HepG2 (cell line): ENCODE measurements around the gene ATP6V1G3. TPM values are rescaled to one million over a fixed set of nuclear protein-coding genes. Genes with fewer than 3 reads are reported as not detected.

Source experiments
- ATAC-seq: fragments of 200-7000 bp; cut with Tn5 transposase; 3 replicates; pipeline ENCODE4 v1.9.1; 2020; ENCODE audit warnings: mild to moderate bottlenecking, moderate library complexity
- BruUV-seq: library from RNA; stranded (reverse); fragments of 400-500 nt; replicated peaks from 2 replicates; lab custom pipeline; 2021; lab: Mats Ljungman, UMichigan
- CTCF ChIA-PET: fragments of 300-600 bp; formaldehyde crosslinking; extraction: SDS; loops from one replicate; lab custom pipeline; 2021; ENCODE audit warnings: low total read pairs, inconsistent platforms, low intra/inter-chr PET ratio; lab: Yijun Ruan, JAX
- POLR2A ChIA-PET: fragments of 350-600 bp; sonication (Branson Sonifier 250); formaldehyde crosslinking; loops from one replicate; lab custom pipeline; 2020; ENCODE audit warnings: antibody characterized with exemption, inconsistent platforms; lab: Yijun Ruan, JAX
- DNase-seq: peaks from one replicate; pipeline ENCODE4 v3.0.0-alpha.2; 2015; ENCODE audit warnings: low spot score
- FAIRE-seq: peaks from 3 replicates; lab custom pipeline; 2011; peaks lifted over from hg19 to GRCh38; lab: Jason Lieb, UNC
- H2AFZ ChIP-seq: one replicate; pipeline ENCODE4 v1.6.1; 2011; ENCODE audit warnings: low read length, inconsistent platforms
- H3K27ac ChIP-seq: fragments of 300-600 bp; 3 replicates; pipeline ENCODE4 v1.8.0; 2011; ENCODE audit warnings: mixed run types, mild to moderate bottlenecking, mixed read lengths, low read length, inconsistent platforms; ENCODE audit not compliant: insufficient read depth; ENCODE audit errors: extremely low read length
- H3K27me3 ChIP-seq, 2 experiments: fragments of 200-600 bp in 1 of 2; 2 replicates in 1 of 2; 3 replicates in 1 of 2; pipeline versions ENCODE4 v1.6.0 to v1.8.0; 2011; ENCODE audit warnings: low read length in 2 of 2, mild to moderate bottlenecking in 2 of 2, moderate library complexity in 2 of 2, inconsistent platforms in 1 of 2; ENCODE audit not compliant: insufficient read depth in 2 of 2, control insufficient read depth in 1 of 2
- H3K36me3 ChIP-seq, 2 experiments: fragments of 200-600 bp in 1 of 2; replicated peaks in 1 of 2; 2 replicates in 1 of 2; 3 replicates in 1 of 2; pipeline versions ENCODE4 v1.5.1 to v1.8.0; 2011; ENCODE audit warnings: low read length in 2 of 2, inconsistent platforms in 1 of 2; ENCODE audit not compliant: insufficient read depth in 2 of 2, control insufficient read depth in 1 of 2
- H3K4me1 ChIP-seq: 2 replicates; pipeline ENCODE4 v1.5.1; 2012; ENCODE audit warnings: low read length, inconsistent platforms; ENCODE audit not compliant: insufficient read depth
- H3K4me2 ChIP-seq: 2 replicates; pipeline ENCODE4 v1.6.0; 2011; ENCODE audit warnings: low read depth, low read length, inconsistent platforms
- H3K4me3 ChIP-seq, 3 experiments: fragments of 200-600 bp in 1 of 3; sonication (generic), shearing (Covaris generic) in 1 of 3; replicated peaks in 1 of 3; 2 replicates each; pipeline ENCODE4 v1.5.1; 2011 to 2016; ENCODE audit warnings: low read length in 3 of 3, inconsistent platforms in 2 of 3, low read depth in 2 of 3, mild to moderate bottlenecking in 2 of 3, control low read depth in 1 of 3, mixed read lengths in 1 of 3; ENCODE audit not compliant: insufficient read depth in 1 of 3
- H3K79me2 ChIP-seq: one replicate; pipeline ENCODE4 v1.6.1; 2011; ENCODE audit warnings: low read length, inconsistent platforms; ENCODE audit not compliant: insufficient read depth
- H3K9ac ChIP-seq: 2 replicates; pipeline ENCODE4 v1.6.0; 2011; ENCODE audit warnings: mild to moderate bottlenecking, low read depth, low read length, inconsistent platforms; ENCODE audit not compliant: insufficient read depth
- H3K9me3 ChIP-seq: 2 replicates; pipeline ENCODE4 v1.5.1; 2012; ENCODE audit warnings: mild to moderate bottlenecking, low read length
- H4K20me1 ChIP-seq: 2 replicates; pipeline ENCODE4 v1.6.0; 2011; ENCODE audit warnings: inconsistent platforms, mild to moderate bottlenecking, low read length, moderate library complexity; ENCODE audit not compliant: insufficient read depth
- PAX8 ChIP-seq: sonication (generic); formaldehyde crosslinking; IDR thresholded peaks from 2 replicates; pipeline ENCODE4 v1.8.0; 2022; ENCODE audit warnings: mild to moderate bottlenecking, missing genetic modification reagents, borderline replicate concordance
- ZNF431 ChIP-seq: sonication (generic); formaldehyde crosslinking; IDR thresholded peaks from 2 replicates; pipeline ENCODE4 v1.9.0; 2022; ENCODE audit warnings: missing genetic modification reagents, low read depth, mild to moderate bottlenecking, borderline replicate concordance
- ZUFSP ChIP-seq: sonication (generic); formaldehyde crosslinking; IDR thresholded peaks from 2 replicates; pipeline ENCODE4 v1.9.0; 2021; ENCODE audit warnings: missing genetic modification reagents, mild to moderate bottlenecking, borderline replicate concordance
- WGBS: methylation state at CpG from one replicate; pipeline ENCODE4 v1.1.6; 2017; ENCODE audit warnings: low lambda C conversion rate; 5-methylcytosine and 5-hydroxymethylcytosine counted together
- in situ Hi-C: cut with HindIII; loops from 2 replicates; pipeline ENCODE4 v1.10.0; 2017; ENCODE audit warnings: low pct_unique_long_range_greater_than_20kb; ENCODE audit not compliant: extremely low pct_ligation_motif_present
- intact Hi-C: fragments of 100-400 bp; cut with micrococcal nuclease; formaldehyde crosslinking; loops from one replicate; pipeline ENCODE4 v1.10.0; 2022; ENCODE audit not compliant: unreplicated experiment
- polyA plus RNA-seq, 8 experiments: library from polyadenylated mRNA; depleted of rRNA in 3 of 8; stranded (reverse) in 7 of 8; unstranded in 1 of 8; fragments of >200 nt; fragmentation: Illumina TruSeq in 4 of 8; extraction: Trizol in 4 of 8; gene quantifications; 2 replicates each; pipeline versions ENCODE4 v1.2.1 to v1.2.3, GENCODE V29; 2011 to 2016; ENCODE audit warnings: low read depth in 4 of 8, missing spikeins in 1 of 8, mixed read lengths in 1 of 8; ENCODE audit not compliant: insufficient read depth in 1 of 8
- total RNA-seq, 5 experiments: library from RNA; depleted of rRNA; stranded (reverse); fragments of >200 nt; fragmentation: Illumina TruSeq; extraction: Trizol; gene quantifications; 2 replicates each; pipeline ENCODE4 v1.2.3, GENCODE V29; 2016; ENCODE audit warnings: low read depth in 1 of 5

ATP6V1G3 gene
- total and polyA plus RNA-seq, 2 of the 13 experiments (the other 11 are each of a cell fraction or from before 2014, with no cell fraction given): not detected

- peaks cover 8% of the 10 kb centered on the region for H3K4me1 ChIP-seq
- no peaks in the 10 kb centered on the region for H4K20me1 ChIP-seq
- H2AFZ ChIP-seq: no peak overlapping the region
- CTCF ChIA-PET: no interaction called here
- no peaks in the 10 kb centered on the region for H3K79me2 ChIP-seq
- no peak overlapping the region for H3K4me3 ChIP-seq
- no peaks in the 10 kb centered on the region for H3K9me3 ChIP-seq
- DNase-seq (no peak), FAIRE-seq (no peak), ATAC-seq (no peak)
- 2% methylated on average over 2 of the region's 2 CpGs for WGBS
- no peaks in the 10 kb centered on the region for H3K36me3 ChIP-seq
- no peak overlapping the region for H3K27ac ChIP-seq
- in situ Hi-C loops: no loop called here
- no peaks in the 10 kb centered on the region for H3K27me3 ChIP-seq
- POLR2A ChIA-PET: no interaction called here
- H3K4me2 ChIP-seq: no peak overlapping the region
- intact Hi-C loops: no loop called here
- TF ChIP-seq PAX8: no peak
- no peak overlapping the region for H3K9ac ChIP-seq
- BruUV-seq: no TSS peak
Observed at GRCh38 chr1:198529414-198529813, 11.1 kb downstream of the ATP6V1G3 start.

GRCh38 chr1:198528364-198528763 is 12.1 kb downstream of the ATP6V1G3 start:
- Histone ChIP-seq H4K20me1 (no peaks in the 10 kb centered on the region), H3K27me3 (no peaks in the 10 kb centered on the region), H3K4me3 (no peak overlapping the region), H3K4me2 (no peak overlapping the region), H3K9me3 (no peaks in the 10 kb centered on the region), H2AFZ (no peak overlapping the region), H3K79me2 (no peaks in the 10 kb centered on the region), H3K4me1 (no peaks in the 10 kb centered on the region; the same call in 1 of the 2 replicates), H3K27ac (no peak overlapping the region), H3K9ac (no peak overlapping the region), H3K36me3 (no peaks in the 10 kb centered on the region)
- DNase-seq (no peak), FAIRE-seq (no peak), ATAC-seq (no peak)
- intact Hi-C loops (no loop called here), in situ Hi-C loops (no loop called here)
- WGBS: 33% methylated on average over 1 of the region's 1 CpG
- ChIA-PET POLR2A (no interaction called here), CTCF (no interaction called here)
- TF ChIP-seq ZNF431 (CRISPR knock-in tag): no peak
- TF ChIP-seq ZUFSP (CRISPR knock-in tag): no peak
- no TSS peak for BruUV-seq
